HG03460 (cell line): Measurements from ENCODE around the gene MYB.
"Not testable (repeated sequence)": the region's sequence is repeated elsewhere in the genome, so short reads cannot be mapped to it uniquely, and the experiment has no call there.

Experiments
- ATAC-seq: cut with Tn5 transposase; IDR thresholded peaks from one replicate; pipeline ENCODE4 v1.9.1; 2021; ENCODE audit not compliant: unreplicated experiment

MYB gene

DNA sequence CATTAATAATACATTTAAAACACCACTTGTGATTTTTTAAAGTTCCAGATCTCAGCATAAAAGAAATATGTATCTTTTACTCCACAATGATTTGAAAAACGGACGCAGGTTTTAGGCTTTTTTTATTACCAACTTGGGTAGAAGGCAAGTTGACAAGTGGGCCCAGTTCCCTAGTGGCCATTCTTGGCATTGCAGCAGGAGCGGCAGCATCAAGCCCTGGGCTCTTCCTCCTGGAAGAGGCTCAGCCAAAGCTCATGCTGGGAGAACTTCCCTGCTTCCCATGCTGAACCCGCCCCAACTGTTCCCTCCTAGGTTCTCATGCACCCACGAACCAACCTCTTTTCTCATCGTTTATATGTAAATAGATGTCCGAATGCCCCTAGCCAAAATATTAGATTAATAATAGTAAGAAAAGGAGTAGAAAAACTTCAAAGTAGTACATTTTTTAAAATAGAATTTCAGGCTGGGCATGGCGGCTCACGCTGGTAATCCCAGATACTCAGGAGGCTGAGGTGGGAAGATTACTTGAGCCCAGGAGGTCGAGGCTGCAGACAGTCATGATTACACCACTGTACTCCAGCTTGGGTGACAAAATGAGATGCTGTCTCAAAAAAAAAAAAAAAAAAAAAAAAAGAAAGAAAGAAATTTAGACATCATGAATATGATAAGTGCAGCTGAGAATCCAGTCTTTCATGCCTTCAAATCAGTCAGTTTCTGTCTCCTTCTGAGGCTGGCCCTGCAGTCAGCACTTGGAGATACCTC, 18.2 kb upstream of the MYB start:
- peak; percentile 9 for ATAC-seq

GRCh38 chr6:135163440-135163738, 17.7 kb upstream of the MYB start:
- ATAC-seq: peak; percentile 74

DNA sequence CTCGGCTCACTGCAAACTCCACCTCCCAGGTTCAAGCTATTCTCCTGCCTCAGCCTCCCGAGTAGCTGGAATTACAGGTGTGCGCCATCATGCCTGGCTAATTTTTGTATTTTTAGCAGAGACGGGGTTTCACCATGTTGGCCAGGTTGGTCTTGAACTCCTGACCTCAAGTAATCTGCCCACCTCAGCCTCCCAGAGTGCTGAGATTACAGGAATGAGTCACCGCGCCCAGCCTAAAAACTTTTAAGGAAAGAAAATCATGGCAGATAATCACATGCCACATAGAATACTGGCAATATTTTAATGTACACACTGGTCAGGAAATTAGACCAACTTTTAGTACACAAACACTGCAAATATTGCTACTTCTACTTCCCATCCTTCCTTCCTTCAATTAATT, 16.7 kb upstream of the MYB start:
- ATAC-seq: not testable (repeated sequence)

DNA sequence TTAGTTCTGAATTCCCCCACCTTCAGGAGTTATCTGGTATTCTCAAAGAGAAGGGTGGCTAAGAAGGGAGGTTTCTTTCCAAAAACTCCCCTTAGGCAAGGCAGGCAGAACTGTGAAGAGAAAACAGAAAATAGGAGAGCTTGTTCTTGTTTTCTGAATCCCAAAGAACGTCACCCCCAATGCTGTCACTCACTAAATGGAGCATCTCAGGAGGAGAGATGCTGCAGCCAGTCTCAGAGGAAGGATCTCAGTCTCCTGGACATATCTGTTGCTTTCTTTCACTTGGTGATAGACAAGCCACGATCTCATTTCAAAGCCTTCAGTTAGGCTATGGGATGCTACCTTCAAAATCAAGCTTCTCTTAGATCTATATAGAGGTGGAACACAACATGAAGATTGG, 16.1 kb upstream of the MYB start:
- no peak for ATAC-seq

DNA sequence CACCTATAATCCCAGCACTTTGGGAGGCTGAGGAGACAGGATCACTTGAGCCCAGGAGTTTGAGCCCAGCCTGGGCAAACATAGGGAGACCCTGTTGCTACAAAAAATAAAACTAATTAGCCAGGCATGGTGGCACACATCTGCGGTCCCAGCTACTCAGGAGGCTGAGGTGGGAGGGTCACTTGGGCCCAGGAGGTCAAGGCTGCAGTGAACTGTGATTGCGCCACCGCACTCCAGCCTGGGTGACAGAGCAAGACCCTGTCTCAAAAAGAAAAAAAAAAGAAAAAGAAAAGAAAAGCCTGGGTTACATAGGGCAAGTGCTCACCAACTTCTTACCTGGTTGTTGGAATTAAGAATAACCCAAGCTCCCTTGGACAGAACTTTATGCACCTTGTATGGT, 14.6 kb upstream of the MYB start:
- ATAC-seq: no peak

GRCh38 chr6:135167617-135168016, 13.5 kb upstream of the MYB start:
- no peak for ATAC-seq

GRCh38 chr6:135168766-135169165, 12.3 kb upstream of the MYB start:
- ATAC-seq: no peak

GRCh38 chr6:135170238-135170637, 10.9 kb upstream of the MYB start:
- no peak for ATAC-seq

DNA sequence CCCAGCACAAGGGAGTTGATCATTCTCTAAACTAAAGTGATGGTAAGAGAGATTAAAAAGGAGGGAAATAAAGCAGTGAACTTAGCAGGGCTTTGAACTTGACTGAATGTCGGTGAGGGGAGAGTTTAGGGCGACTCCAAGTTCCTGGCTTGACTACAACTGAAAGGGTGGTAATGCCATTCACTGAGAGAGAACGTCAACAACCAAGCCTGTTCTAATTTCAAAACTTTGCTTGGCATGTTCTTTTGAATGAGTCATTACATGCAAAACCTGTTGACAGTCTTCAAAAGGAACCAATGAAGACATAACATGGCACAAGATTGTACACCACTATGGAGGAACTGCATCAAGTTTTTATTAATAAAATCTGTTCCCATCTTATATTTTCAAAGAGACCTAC, 10.3 kb upstream of the MYB start:
- ATAC-seq: no peak

GRCh38 chr6:135173242-135173988, 7.7 kb upstream of the MYB start:
- ATAC-seq: no peak

DNA sequence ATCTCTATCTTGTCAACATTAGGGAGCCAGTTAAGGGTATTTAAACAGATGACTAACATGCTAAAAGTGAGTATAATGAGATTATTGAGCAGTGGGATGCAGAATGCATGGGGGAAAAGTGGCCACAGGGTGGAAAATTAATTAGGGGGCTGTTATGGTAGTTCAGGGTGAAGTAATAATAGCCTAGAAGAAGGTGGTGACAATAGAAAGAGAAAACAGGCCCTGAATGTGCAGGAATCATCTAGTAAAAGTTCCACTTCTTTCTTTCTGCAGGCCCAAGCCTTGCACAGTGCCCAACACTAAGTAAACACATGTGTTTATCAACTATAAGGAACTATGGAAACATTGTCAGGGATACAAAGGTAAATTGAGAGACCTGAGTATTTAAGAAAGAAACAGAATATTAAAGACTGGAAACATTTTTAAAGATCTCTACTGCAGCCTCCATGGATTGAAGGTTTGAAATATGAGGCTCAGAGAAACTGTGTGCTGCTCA, 7.1 kb upstream of the MYB start:
- ATAC-seq: no peak

- ATAC-seq: no peak
Measured at GRCh38 chr6:135176058-135176457, 5.0 kb upstream of the MYB start.

DNA sequence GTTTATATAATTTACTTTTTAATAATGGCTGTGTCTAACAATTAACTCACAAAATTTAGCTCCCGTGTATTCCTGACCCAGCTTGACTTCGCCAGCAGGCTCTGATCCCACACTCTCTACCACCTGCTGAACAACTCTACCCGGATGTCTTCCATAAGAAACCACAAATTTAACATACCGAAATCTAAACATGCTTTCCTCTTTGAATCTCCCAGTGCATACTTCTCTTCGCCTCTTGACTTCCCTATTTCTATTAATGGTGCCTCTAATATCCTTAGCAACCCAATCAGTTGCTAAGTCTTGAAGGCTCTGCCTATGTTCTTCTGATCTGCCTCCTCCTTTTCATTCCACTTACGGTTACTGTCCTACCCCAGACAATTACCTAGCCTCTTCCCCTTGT, 4.6 kb upstream of the MYB start:
- ATAC-seq: no peak

- ATAC-seq: no peak
Measured at GRCh38 chr6:135179372-135179771, 1.7 kb upstream of the MYB start.

- ATAC-seq: no peak
Measured at GRCh38 chr6:135179920-135180541, 1.1 kb upstream of the MYB start.

DNA sequence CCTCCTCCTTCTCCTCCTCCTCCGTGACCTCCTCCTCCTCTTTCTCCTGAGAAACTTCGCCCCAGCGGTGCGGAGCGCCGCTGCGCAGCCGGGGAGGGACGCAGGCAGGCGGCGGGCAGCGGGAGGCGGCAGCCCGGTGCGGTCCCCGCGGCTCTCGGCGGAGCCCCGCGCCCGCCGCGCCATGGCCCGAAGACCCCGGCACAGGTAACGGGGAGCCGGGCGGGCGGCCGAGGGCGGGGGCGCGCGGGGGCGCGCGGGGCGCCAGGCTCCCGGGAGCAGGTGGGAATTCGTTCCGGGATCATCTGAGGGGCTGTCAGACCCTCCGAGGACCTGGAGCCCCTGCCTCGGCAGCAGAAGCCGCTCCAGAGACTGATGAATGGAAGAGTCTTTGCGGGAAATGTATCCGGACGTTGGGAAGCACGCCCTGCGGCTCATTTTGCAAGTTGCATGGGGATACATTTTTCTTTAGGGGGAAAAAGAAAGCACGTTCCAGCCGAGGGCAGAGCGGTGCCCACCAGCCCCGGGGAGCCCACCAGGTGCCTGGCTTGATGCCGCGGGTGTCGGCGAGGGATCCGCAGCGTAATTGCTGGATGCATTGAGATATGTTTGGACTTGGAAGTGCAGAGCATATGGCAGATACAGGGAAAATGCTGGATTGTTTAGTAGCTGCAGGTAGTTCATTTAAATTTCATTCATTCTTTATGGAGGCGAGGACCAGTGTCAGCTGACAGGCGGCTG, 394 bp downstream of the MYB start:
- ATAC-seq: no peak

DNA sequence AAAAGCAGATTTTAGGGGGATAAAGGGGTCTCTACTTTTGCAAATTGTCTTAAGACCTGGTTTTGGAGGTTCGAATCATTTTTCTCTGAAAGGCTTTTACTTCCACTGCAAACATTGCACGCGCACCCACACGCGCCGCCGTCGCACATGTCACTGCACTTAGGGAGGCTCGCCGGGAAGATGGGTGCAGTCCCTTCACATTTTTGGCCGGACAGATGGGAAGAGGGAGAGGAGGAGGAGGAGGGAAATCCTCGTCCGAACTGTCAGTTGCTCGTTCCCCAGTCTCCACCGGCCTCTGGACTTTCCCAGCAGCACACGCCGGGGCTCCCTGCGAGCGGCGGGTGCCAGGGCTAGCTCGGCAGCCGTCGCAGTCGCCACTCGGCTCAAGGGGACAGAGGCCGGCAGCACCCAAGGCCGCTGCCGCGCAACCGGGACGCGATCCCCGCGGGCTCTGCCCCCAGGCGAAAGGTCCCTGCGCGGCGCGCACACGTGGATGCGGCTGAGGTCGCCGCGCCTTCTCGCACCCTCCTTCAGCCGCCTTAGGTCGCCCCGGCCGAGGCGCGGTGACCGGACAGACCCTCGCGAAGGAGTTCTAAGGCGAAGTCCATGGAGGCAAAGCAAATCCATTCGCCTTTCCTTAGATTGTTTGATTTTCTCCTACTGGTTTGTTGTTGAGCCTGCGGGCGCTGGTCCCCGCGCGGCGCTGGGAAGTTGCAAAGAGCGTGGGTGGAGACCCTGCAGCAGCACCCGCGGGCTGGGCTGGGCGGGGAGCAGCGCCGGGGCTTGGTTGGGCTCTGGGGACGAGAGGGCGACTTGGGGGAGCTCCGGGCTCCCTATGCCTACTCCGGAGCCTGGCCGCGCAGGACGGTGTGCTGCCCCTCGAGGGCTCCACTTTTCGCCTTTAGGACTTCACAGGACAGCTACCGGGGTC, 1.2 kb downstream of the MYB start:
- peak; percentile 7 for ATAC-seq

DNA sequence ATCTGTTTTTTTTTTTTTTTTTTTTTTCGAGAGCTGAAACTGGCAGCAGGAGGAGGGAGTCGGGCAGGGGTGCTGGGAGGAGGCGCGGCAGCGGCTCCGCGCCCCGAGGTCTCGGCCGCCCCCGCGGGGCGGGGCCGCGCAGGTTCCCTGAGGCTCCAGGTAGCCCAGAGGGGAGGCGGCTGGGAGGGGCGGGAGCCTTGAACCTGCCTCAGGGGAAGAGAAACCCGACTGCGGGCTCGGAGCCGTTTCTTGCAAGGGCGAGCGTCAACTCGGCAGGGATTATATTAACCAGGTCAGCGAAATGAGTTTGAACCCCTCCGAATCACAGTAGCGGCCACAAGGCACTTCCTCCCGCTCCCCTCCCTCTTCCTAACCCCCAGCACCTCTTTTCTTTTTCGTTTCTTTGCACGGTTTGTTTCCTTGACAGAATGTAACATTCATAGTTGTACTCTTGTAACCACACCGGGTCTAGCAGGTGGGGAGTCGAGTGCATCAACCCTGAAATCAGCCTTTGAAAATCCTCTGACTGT, 2.0 kb downstream of the MYB start:
- ATAC-seq: peak; percentile 47

- peak; percentile 35 for ATAC-seq
Measured at GRCh38 chr6:135183532-135184440, 2.7 kb downstream of the MYB start.
